ENCODE measurements around the gene NRCAM.

Gene NRCAM

GRCh38 chr7:108413337-108413736 is 42.9 kb downstream of the NRCAM start:
- H3K4me3 ChIP-seq (ENCODE audit: low read depth, low read length): no peak overlapping the region
- no peak for DNase-seq (ENCODE audit: low read depth)
- TF ChIP-seq, protein P1, sequence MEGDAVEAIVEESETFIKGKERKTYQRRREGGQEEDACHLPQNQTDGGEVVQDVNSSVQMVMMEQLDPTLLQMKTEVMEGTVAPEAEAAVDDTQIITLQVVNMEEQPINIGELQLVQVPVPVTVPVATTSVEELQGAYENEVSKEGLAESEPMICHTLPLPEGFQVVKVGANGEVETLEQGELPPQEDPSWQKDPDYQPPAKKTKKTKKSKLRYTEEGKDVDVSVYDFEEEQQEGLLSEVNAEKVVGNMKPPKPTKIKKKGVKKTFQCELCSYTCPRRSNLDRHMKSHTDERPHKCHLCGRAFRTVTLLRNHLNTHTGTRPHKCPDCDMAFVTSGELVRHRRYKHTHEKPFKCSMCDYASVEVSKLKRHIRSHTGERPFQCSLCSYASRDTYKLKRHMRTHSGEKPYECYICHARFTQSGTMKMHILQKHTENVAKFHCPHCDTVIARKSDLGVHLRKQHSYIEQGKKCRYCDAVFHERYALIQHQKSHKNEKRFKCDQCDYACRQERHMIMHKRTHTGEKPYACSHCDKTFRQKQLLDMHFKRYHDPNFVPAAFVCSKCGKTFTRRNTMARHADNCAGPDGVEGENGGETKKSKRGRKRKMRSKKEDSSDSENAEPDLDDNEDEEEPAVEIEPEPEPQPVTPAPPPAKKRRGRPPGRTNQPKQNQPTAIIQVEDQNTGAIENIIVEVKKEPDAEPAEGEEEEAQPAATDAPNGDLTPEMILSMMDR (conservative IDR thresholded peaks at IDR 0.05; ENCODE audit: low read depth, low read length): no peak

DNA sequence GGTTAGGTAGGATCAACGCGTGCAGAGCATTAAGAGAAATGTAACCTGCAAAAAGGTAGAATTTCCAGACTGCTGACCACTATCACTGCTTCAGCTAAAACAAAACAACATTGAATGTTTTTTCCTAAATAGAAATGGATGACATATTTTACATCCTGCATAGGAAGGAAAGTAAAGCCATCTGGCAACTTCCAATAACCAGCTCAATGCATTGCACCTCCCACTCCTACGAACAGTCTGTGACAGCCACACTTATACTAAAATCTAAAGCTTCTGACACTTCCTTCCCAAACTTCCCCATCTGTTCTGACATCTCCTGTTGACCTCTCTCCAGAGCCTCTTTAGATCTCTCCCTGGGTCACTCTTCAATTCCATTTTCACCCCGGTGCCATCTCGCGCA is 47.1 kb downstream of the NRCAM start:
- H3K4me3 ChIP-seq (ENCODE audit: low read depth, low read length): no peak overlapping the region
- no peak for DNase-seq (ENCODE audit: low read depth)
- TF ChIP-seq, protein P1 (conservative IDR thresholded peaks at IDR 0.05; ENCODE audit: low read depth, low read length): no peak

- DNase-seq (ENCODE audit: low read depth): no peak
- no peak overlapping the region for H3K4me3 ChIP-seq (ENCODE audit: low read depth, low read length)
- TF ChIP-seq, protein P1 (conservative IDR thresholded peaks at IDR 0.05; ENCODE audit: low read depth, low read length): no peak
Measured at GRCh38 chr7:108408296-108408991, 47.8 kb downstream of the NRCAM start.

- no peak overlapping the region for H3K4me3 ChIP-seq (ENCODE audit: low read depth, low read length)
- TF ChIP-seq, protein P1 (conservative IDR thresholded peaks at IDR 0.05; ENCODE audit: low read depth, low read length): no peak
- no peak for DNase-seq (ENCODE audit: low read depth)
Measured at GRCh38 chr7:108407676-108408075, 48.6 kb downstream of the NRCAM start.

DNA sequence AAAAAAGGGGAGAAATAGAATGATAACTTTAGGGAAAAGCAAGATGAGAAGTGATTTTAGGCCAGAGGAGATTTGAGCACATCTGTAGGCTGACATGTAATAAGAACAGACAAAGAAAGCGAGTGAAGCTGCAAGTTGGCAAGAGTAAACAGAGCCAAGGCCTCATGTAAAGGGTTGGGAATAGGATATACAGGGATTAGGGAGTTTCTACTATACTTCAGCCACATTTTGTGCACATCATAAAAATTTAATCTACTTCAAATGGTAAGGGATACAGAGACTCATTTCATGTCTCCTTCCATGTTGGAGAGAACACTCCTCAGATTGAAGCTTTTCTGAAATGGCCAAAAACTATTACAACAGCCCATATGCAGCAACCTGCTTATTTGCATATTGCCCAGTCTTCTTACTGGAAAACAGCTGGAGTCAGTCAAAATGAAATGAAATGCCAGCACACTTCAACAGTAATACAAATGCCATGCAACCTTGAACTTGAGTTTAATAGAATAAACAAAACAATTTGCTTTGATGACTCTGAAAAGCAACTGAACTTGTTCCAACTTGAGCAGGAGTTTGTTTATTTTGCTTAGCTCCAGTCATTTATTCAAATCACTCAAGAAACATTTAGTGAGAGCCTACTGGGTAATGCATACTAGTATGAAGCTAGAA is 49.9 kb downstream of the NRCAM start:
- TF ChIP-seq, protein P1 (conservative IDR thresholded peaks at IDR 0.05; ENCODE audit: low read depth, low read length): no peak
- DNase-seq (ENCODE audit: low read depth): peak; percentile 87

GRCh38 chr7:108404509-108405420 is 51.5 kb downstream of the NRCAM start:
- TF ChIP-seq, protein P1 (conservative IDR thresholded peaks at IDR 0.05; ENCODE audit: low read depth, low read length): no peak
- H3K4me3 ChIP-seq (ENCODE audit: low read depth, low read length): no peak overlapping the region
- DNase-seq (ENCODE audit: low read depth): no peak

More for the DNA sequence above, 49.9 kb downstream of the NRCAM start:
- no peak overlapping the region for H3K4me3 ChIP-seq (ENCODE audit: low read depth, low read length)
